Right kidney (tissue), 1 donor: ENCODE data around the gene MED7.

Experiments
- DNase-seq: peaks from one replicate; pipeline ENCODE4 v3.0.0-alpha.2; 2016

The MED7 gene

GRCh38 chr5:157165668-157166067, 23.0 kb upstream of the MED7 start:
- no peak for DNase-seq

GRCh38 chr5:157165261-157165660, 22.6 kb upstream of the MED7 start:
- no peak for DNase-seq

- DNase-seq = no peak
These were observed 21.9 kb upstream of the MED7 start for GRCh38 chr5:157164521-157164920.

- no peak for DNase-seq
These were observed 20.4 kb upstream of the MED7 start for GRCh38 chr5:157162919-157163510.

GRCh38 chr5:157161996-157162395, 19.3 kb upstream of the MED7 start:
- DNase-seq = no peak

GRCh38 chr5:157160001-157160400, 17.3 kb upstream of the MED7 start:
- DNase-seq = no peak

GRCh38 chr5:157159209-157159751, 16.6 kb upstream of the MED7 start:
- DNase-seq = no peak

- DNase-seq = no peak
These were observed 14.7 kb upstream of the MED7 start for GRCh38 chr5:157157293-157157891.

- no peak for DNase-seq
These were observed 12.6 kb upstream of the MED7 start for GRCh38 chr5:157155297-157155696.

GRCh38 chr5:157150995-157151394, 8.3 kb upstream of the MED7 start:
- no peak for DNase-seq

GRCh38 chr5:157148734-157149615, 6.3 kb upstream of the MED7 start:
- DNase-seq = peak; percentile 45

- peak; percentile 92 for DNase-seq
These were observed 684 bp upstream of the MED7 start for GRCh38 chr5:157143127-157143971.

GRCh38 chr5:157137691-157138090, 5.0 kb downstream of the MED7 start:
- no peak for DNase-seq

GRCh38 chr5:157132281-157132612, 10.4 kb downstream of the MED7 start:
- no peak for DNase-seq

- DNase-seq = no peak
These were observed 11.7 kb downstream of the MED7 start for GRCh38 chr5:157130925-157131324.

- no peak for DNase-seq
These were observed 21.0 kb downstream of the MED7 start for GRCh38 chr5:157121709-157122108.

- DNase-seq = no peak
These were observed 22.6 kb downstream of the MED7 start for GRCh38 chr5:157120102-157120501.

- DNase-seq = no peak
These were observed 26.1 kb downstream of the MED7 start for GRCh38 chr5:157116483-157116954.

GRCh38 chr5:157115502-157115901, 27.2 kb downstream of the MED7 start:
- DNase-seq = no peak

- no peak for DNase-seq
These were observed 27.7 kb downstream of the MED7 start for GRCh38 chr5:157115012-157115411.

GRCh38 chr5:157113002-157113401, 29.7 kb downstream of the MED7 start:
- DNase-seq = no peak

- no peak for DNase-seq
These were observed 32.9 kb downstream of the MED7 start for GRCh38 chr5:157109744-157110143.
